ENCODE data around the gene CD248. TPM values are rescaled to one million over a fixed set of nuclear protein-coding genes. Genes with fewer than 3 reads are reported as not detected.

Gene CD248
- total RNA-seq, 1 experiment from 2014 or later: 2.6 TPM

DNA sequence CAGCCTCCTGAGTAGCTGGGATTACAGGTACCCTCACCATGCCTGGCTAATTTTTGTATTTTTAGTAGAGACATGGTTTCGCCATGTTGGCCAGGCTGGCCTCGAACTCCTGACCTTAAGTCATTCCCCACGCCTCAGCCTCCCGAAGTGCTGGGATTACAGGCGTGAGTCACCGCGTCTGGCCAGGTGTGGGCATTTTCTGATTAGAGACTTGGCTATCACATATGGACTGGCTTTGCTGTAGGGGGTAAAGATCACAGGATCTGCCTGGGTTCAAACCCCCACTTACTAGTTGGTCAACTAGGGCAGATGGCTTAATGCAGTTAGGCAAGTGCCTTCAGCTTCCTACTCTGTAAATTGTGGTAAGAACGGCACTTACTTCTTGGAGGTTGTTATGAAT is 6.5 kb downstream of the CD248 start (continued):
- TF ChIP-seq TCF7 (CRISPR knock-in tag; IDR thresholded peaks at IDR 0.05; ENCODE audit: low read depth) (no peak), ATF6 (CRISPR knock-in tag; IDR thresholded peaks at IDR 0.05) (no peak), TEAD4 (CRISPR knock-in tag; IDR thresholded peaks at IDR 0.05) (no peak)
- TF ChIP-seq, protein P1, sequence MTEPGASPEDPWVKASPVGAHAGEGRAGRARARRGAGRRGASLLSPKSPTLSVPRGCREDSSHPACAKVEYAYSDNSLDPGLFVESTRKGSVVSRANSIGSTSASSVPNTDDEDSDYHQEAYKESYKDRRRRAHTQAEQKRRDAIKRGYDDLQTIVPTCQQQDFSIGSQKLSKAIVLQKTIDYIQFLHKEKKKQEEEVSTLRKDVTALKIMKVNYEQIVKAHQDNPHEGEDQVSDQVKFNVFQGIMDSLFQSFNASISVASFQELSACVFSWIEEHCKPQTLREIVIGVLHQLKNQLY (CRISPR knock-in tag; IDR thresholded peaks at IDR 0.05): no peak
- TF ChIP-seq, protein P2, sequence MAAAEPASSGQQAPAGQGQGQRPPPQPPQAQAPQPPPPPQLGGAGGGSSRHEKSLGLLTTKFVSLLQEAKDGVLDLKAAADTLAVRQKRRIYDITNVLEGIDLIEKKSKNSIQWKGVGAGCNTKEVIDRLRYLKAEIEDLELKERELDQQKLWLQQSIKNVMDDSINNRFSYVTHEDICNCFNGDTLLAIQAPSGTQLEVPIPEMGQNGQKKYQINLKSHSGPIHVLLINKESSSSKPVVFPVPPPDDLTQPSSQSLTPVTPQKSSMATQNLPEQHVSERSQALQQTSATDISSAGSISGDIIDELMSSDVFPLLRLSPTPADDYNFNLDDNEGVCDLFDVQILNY (CRISPR knock-in tag; IDR thresholded peaks at IDR 0.05): no peak

DNA sequence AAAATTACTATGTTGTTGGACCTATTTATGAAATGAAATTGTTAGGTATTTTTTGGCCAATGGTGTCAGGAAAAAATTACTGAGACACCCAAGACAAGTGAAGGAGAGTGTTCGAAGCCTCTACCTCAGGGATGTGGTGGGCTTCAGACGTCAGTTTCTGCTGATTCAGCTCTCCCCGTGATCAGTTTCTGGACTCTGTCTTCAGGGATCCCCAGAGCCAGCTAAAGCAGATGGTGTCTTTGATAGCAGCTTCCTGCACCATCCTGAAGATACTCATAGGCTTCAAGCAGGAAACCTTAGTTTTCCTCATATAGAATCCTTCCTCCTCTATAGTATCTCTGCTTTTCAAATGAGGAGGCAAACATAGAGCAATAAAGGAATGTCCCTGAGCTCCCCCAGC is 7.4 kb downstream of the CD248 start:
- H3K36me3 Mint-ChIP-seq: no peaks in the 10 kb centered on the region
- peaks cover 4% of the 10 kb centered on the region for H3K27me3 Mint-ChIP-seq (ENCODE audit: low read depth)
- no peaks in the 10 kb centered on the region for H3K9me3 Mint-ChIP-seq
- CTCF ChIA-PET: interaction anchor here (0.7 to 5.8 kb wide), 6 partner anchors 21 to 79 kb away, joined by 3 to 319 read pairs (median 3); partner anchors contain the start of genes RIN1 and YIF1A
- DNase-seq (ENCODE audit: low spot score): no peak
- no peak overlapping the region for H3K4me3 Mint-ChIP-seq
- TF ChIP-seq, protein P3, sequence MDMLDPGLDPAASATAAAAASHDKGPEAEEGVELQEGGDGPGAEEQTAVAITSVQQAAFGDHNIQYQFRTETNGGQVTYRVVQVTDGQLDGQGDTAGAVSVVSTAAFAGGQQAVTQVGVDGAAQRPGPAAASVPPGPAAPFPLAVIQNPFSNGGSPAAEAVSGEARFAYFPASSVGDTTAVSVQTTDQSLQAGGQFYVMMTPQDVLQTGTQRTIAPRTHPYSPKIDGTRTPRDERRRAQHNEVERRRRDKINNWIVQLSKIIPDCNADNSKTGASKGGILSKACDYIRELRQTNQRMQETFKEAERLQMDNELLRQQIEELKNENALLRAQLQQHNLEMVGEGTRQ (CRISPR knock-in tag; IDR thresholded peaks at IDR 0.05): no peak
- TF ChIP-seq, protein P4, sequence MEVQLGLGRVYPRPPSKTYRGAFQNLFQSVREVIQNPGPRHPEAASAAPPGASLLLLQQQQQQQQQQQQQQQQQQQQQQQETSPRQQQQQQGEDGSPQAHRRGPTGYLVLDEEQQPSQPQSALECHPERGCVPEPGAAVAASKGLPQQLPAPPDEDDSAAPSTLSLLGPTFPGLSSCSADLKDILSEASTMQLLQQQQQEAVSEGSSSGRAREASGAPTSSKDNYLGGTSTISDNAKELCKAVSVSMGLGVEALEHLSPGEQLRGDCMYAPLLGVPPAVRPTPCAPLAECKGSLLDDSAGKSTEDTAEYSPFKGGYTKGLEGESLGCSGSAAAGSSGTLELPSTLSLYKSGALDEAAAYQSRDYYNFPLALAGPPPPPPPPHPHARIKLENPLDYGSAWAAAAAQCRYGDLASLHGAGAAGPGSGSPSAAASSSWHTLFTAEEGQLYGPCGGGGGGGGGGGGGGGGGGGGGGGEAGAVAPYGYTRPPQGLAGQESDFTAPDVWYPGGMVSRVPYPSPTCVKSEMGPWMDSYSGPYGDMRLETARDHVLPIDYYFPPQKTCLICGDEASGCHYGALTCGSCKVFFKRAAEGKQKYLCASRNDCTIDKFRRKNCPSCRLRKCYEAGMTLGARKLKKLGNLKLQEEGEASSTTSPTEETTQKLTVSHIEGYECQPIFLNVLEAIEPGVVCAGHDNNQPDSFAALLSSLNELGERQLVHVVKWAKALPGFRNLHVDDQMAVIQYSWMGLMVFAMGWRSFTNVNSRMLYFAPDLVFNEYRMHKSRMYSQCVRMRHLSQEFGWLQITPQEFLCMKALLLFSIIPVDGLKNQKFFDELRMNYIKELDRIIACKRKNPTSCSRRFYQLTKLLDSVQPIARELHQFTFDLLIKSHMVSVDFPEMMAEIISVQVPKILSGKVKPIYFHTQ (CRISPR knock-in tag; IDR thresholded peaks at IDR 0.05): no peak
- no peak for TF ChIP-seq ZNF416 (CRISPR knock-in tag; IDR thresholded peaks at IDR 0.05)
- no peak for TF ChIP-seq ZNF423 (CRISPR knock-in tag; IDR thresholded peaks at IDR 0.05)
- TF ChIP-seq PRDM15 (CRISPR knock-in tag; IDR thresholded peaks at IDR 0.05): no peak
- TF ChIP-seq, protein P5, sequence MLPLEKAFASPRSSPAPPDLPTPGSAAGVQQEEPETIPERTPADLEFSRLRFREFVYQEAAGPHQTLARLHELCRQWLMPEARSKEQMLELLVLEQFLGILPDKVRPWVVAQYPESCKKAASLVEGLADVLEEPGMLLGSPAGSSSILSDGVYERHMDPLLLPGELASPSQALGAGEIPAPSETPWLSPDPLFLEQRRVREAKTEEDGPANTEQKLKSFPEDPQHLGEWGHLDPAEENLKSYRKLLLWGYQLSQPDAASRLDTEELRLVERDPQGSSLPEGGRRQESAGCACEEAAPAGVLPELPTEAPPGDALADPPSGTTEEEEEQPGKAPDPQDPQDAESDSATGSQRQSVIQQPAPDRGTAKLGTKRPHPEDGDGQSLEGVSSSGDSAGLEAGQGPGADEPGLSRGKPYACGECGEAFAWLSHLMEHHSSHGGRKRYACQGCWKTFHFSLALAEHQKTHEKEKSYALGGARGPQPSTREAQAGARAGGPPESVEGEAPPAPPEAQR (CRISPR knock-in tag; IDR thresholded peaks at IDR 0.05): no peak
- TF ChIP-seq NFE2L1 (CRISPR knock-in tag; IDR thresholded peaks at IDR 0.05): no peak
- no peak for TF ChIP-seq ZNF671 (CRISPR knock-in tag; IDR thresholded peaks at IDR 0.05)
- ATAC-seq: no peak
- H3K27ac Mint-ChIP-seq: no peak overlapping the region
- H3K4me1 Mint-ChIP-seq: peaks cover 13% of the 10 kb centered on the region
- POLR2A ChIA-PET: interaction anchor here (0.7 to 1.1 kb wide), 2 partner anchors 21 to 157 kb away, joined by 3 to 4 read pairs; partner anchors contain the start of gene YIF1A
